ENCODE data around the gene RAB6C.

- TF ChIP-seq TCF4 (CRISPR knock-in tag; IDR thresholded peaks at IDR 0.05; ENCODE audit: borderline replicate concordance) (no peak), ISL1 (CRISPR knock-in tag; IDR thresholded peaks at IDR 0.05) (no peak), POU6F1 (CRISPR knock-in tag; IDR thresholded peaks at IDR 0.05; ENCODE audit: borderline replicate concordance, low read depth) (no peak), ZNF8 (CRISPR knock-in tag; IDR thresholded peaks at IDR 0.05) (no peak), TOX (CRISPR knock-in tag; IDR thresholded peaks at IDR 0.05; ENCODE audit: borderline replicate concordance) (no peak), ZFP3 (CRISPR knock-in tag; IDR thresholded peaks at IDR 0.05) (no peak), PATZ1 (CRISPR knock-in tag; IDR thresholded peaks at IDR 0.05; ENCODE audit: borderline replicate concordance) (no peak), ZFP30 (CRISPR knock-in tag; IDR thresholded peaks at IDR 0.05) (no peak), GLIS3 (CRISPR knock-in tag; IDR thresholded peaks at IDR 0.05) (no peak)
Observed at GRCh38 chr2:129945557-129945956, 33.9 kb upstream of the RAB6C start.
